ENCODE measurements around the gene PLB1.

DNA sequence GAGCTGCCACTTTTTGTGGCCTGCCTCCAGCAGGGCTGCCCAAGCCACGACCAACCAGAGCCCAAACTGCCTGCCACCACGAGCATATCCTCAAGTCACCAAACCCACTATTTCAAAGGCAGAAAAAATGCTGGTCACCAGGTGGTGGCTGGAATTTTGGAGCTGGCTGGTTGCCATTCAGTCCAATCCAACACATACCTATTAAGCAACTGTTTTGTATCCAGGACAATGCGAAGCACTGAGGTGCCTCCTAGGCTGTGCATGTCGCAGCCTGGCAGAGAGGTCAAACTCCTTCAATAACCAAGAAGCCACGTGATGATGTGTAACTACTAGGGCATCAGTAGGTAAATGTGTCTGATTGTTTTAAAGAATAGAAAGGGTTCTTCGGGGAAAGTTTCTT lies 147.5 kb downstream of the PLB1 start:
- TF ChIP-seq POLR2A (IDR thresholded peaks at IDR 0.05): no peak
- TF ChIP-seq CTCF (IDR thresholded peaks at IDR 0.05): no peak

Measured in prostate gland (tissue), 2 donors.